A549 (cell line): ENCODE results near the gene TIGD6. TPM values are rescaled to one million over a fixed set of nuclear protein-coding genes. Genes with fewer than 3 reads are reported as not detected.

ENCODE experiments used
- ATAC-seq, 2 experiments: fragments of 200-7000 bp in 1 of 2; fragments of >200 bp in 1 of 2; cut with Nextera tagmentation in 1 of 2; cut with Tn5 transposase in 1 of 2; 3 replicates each; pipeline versions ENCODE4 v1.8.0 to v1.9.1; 2018 to 2020; ENCODE audit warnings: mild to moderate bottlenecking in 1 of 2, moderate library complexity in 1 of 2
- CTCF ChIA-PET: fragments of 300-600 bp; sonication (Branson Sonifier 250); formaldehyde crosslinking; extraction: SDS; loops from one replicate; lab custom pipeline; 2021; ENCODE audit warnings: antibody characterized with exemption, inconsistent platforms; lab: Yijun Ruan, JAX
- POLR2A ChIA-PET: fragments of 350-600 bp; formaldehyde crosslinking; extraction: SDS; loops from one replicate; lab custom pipeline; 2021; ENCODE audit warnings: antibody characterized with exemption, inconsistent platforms; lab: Yijun Ruan, JAX
- DNase-seq, 2 experiments: peaks; one replicate each; pipeline versions ENCODE4 v3.0.0 to v3.0.0-alpha.2; 2011 to 2016; ENCODE audit warnings: low read depth in 1 of 2, low spot score in 1 of 2
- FAIRE-seq: peaks from 2 replicates; lab custom pipeline; 2011; peaks lifted over from hg19 to GRCh38; lab: Jason Lieb, UNC
- H3K27ac ChIP-seq, 2 experiments: fragments of >200 bp; sonication (Bioruptor Twin); formaldehyde crosslinking; 3 replicates each; pipeline ENCODE4 v1.5.1; 2016 to 2017
- H3K4me1 ChIP-seq: fragments of >200 bp; sonication (Bioruptor Twin); formaldehyde crosslinking; 3 replicates; pipeline ENCODE4 v1.6.1; 2016
- H3K4me2 ChIP-seq: fragments of >200 bp; sonication (Bioruptor Twin); formaldehyde crosslinking; 3 replicates; pipeline ENCODE4 v1.6.1; 2016
- H3K4me3 ChIP-seq: fragments of >200 bp; sonication (Bioruptor Twin); formaldehyde crosslinking; 3 replicates; pipeline ENCODE4 v1.5.1; 2016
- H3K9me3 ChIP-seq: fragments of >200 bp; sonication (Bioruptor Twin); formaldehyde crosslinking; 3 replicates; pipeline ENCODE4 v1.6.1; 2016
- BCL3 ChIP-seq: fragments of >200 bp; sonication (Bioruptor Twin); formaldehyde crosslinking; IDR thresholded peaks from 3 replicates; pipeline ENCODE4 v1.6.1; 2016
- BHLHE40 ChIP-seq: IDR thresholded peaks from 2 replicates; pipeline ENCODE4 v1.6.1; 2012; ENCODE audit warnings: low read depth, low read length, inconsistent platforms
- CBX2 ChIP-seq: fragments of 200-600 bp; sonication (generic); IDR thresholded peaks from 2 replicates; pipeline ENCODE4 v1.6.1; 2016; ENCODE audit warnings: low read depth, mild to moderate bottlenecking, borderline replicate concordance
- CBX8 ChIP-seq: fragments of 200-600 bp; sonication (generic); IDR thresholded peaks from 2 replicates; pipeline ENCODE4 v1.6.1; 2016
- E2F6 ChIP-seq: IDR thresholded peaks from 2 replicates; pipeline ENCODE4 v1.6.1; 2012; ENCODE audit warnings: low read depth, borderline replicate concordance
- EHF ChIP-seq: fragments of 250-450 bp; sonication (Bioruptor Pico); IDR thresholded peaks from 2 replicates; pipeline ENCODE4 v1.5.0; 2020; ENCODE audit warnings: mild to moderate bottlenecking
- EHMT2 ChIP-seq: fragments of 200-600 bp; sonication (generic); IDR thresholded peaks from 2 replicates; pipeline ENCODE4 v1.6.1; 2016; ENCODE audit warnings: antibody characterized with exemption, low read depth, mild to moderate bottlenecking, moderate library complexity
- FOSB ChIP-seq: fragments of 250-450 bp; sonication (Bioruptor Pico); IDR thresholded peaks from 2 replicates; pipeline ENCODE4 v1.5.0; 2020; ENCODE audit warnings: mild to moderate bottlenecking, moderate library complexity
- FOXS1 ChIP-seq: fragments of 250-450 bp; sonication (Bioruptor Pico); IDR thresholded peaks from 2 replicates; pipeline ENCODE4 v1.5.0; 2020; ENCODE audit warnings: mild to moderate bottlenecking, moderate library complexity
- HOXA7 ChIP-seq: fragments of 250-450 bp; sonication (Bioruptor Pico); IDR thresholded peaks from 2 replicates; pipeline ENCODE4 v1.5.0; 2020; ENCODE audit warnings: mild to moderate bottlenecking, moderate library complexity
- KDM1A ChIP-seq: fragments of 200-600 bp; sonication (generic); IDR thresholded peaks from 2 replicates; pipeline ENCODE4 v1.6.1; 2016; ENCODE audit warnings: low read depth, mild to moderate bottlenecking
- MAZ ChIP-seq: fragments of 150-350 bp; IDR thresholded peaks from 2 replicates; pipeline ENCODE4 v1.6.1; 2014; ENCODE audit warnings: antibody characterized with exemption, low read depth, low read length, borderline replicate concordance
- MYC ChIP-seq: IDR thresholded peaks from 2 replicates; pipeline ENCODE4 v1.6.1; 2012; ENCODE audit warnings: mild to moderate bottlenecking, inconsistent platforms, low read length, improper control_type of control experiment, borderline replicate concordance
- NR3C1 ChIP-seq: fragments of >200 bp; sonication (Bioruptor Twin); formaldehyde crosslinking; IDR thresholded peaks from 3 replicates; pipeline ENCODE4 v1.6.1; 2017
- POLR2A ChIP-seq: IDR thresholded peaks from 2 replicates; pipeline ENCODE4 v1.6.1; 2012; ENCODE audit warnings: mild to moderate bottlenecking, low read length
- POLR2AphosphoS2 ChIP-seq: conservative IDR thresholded peaks from 2 replicates; pipeline ENCODE4 v1.6.1; 2012; ENCODE audit warnings: low read length, improper control_type of control experiment, inconsistent platforms
- RCOR1 ChIP-seq: fragments of 150-350 bp; IDR thresholded peaks from 2 replicates; pipeline ENCODE4 v1.6.1; 2014; ENCODE audit warnings: antibody characterized with exemption, low read length, low read depth
- RFX5 ChIP-seq: fragments of 450-650 bp; IDR thresholded peaks from 2 replicates; pipeline ENCODE4 v1.7.1; 2014; ENCODE audit warnings: antibody characterized with exemption, mild to moderate bottlenecking, moderate library complexity
- USF2 ChIP-seq: fragments of 450-650 bp; IDR thresholded peaks from 2 replicates; pipeline ENCODE4 v1.6.1; 2014; ENCODE audit warnings: antibody characterized with exemption
- ZC3H11A ChIP-seq: fragments of 450-650 bp; IDR thresholded peaks from 2 replicates; pipeline ENCODE4 v1.6.1; 2014; ENCODE audit warnings: antibody characterized with exemption, mild to moderate bottlenecking
- WGBS: methylation state at CpG from one replicate; pipeline ENCODE4 v1.1.6; 2017; ENCODE audit errors: missing lambda C conversion rate; 5-methylcytosine and 5-hydroxymethylcytosine counted together
- polyA plus RNA-seq, 4 experiments: library from polyadenylated mRNA; depleted of rRNA in 3 of 4; stranded (reverse); fragments of >200 nt; fragmentation: RNase III in 1 of 4; extraction: RNeasy Plus Mini Kit Qiagen cat#74134 plus additional on column Dnase treatment in 1 of 4; gene quantifications; 2 replicates in 3 of 4; 3 replicates in 1 of 4; pipeline ENCODE4 v1.2.3, GENCODE V29; 2011 to 2017
- TF ChIP-seq, protein P1 (sequence below): fragments of 250-450 bp; sonication (Bioruptor Pico); IDR thresholded peaks from 2 replicates; pipeline ENCODE4 v1.5.0; 2020; ENCODE audit warnings: low read depth, mild to moderate bottlenecking, moderate library complexity
- TF ChIP-seq, protein P2 (sequence below): fragments of 150-350 bp; IDR thresholded peaks from 2 replicates; pipeline ENCODE4 v1.6.1; 2014; ENCODE audit warnings: low read depth, mild to moderate bottlenecking, low read length

TIGD6 gene
- polyA plus RNA-seq, 2 of the 4 experiments (the other 2 are of a cell fraction): 4.3 to 7.3 TPM

DNA sequence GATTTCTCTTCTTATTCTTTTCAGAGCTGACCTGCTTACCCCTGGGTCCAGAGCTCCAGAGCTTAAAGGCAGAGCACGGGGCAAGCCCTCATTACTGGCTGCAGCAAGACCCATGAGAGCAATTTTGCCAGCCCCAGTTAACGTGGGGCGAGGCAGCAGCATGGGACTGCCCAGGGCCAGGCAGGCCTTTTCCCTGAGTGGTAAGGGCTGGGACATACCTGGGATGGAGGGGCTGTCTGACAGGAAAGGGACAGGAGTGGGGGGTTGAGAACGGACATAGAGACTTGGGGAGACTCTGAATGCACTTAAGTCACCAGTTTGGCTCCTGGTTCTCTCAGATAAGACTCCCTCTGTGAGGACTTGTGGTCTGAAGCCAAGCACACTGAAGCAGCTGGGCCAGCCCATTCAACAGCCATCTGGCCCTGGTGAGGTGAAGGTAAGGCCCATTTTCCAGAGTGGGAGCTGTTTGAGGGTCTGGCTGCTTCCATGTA lies 26.3 kb upstream of the TIGD6 start:
- Histone ChIP-seq H3K4me1 (peaks cover 9% of the 10 kb centered on the region), H3K4me2 (no peak overlapping the region), H3K4me3 (no peak overlapping the region), H3K27ac (no peak overlapping the region), H3K9me3 (no peaks in the 10 kb centered on the region)
- POLR2A ChIA-PET: no interaction called here
- 98% methylated on average over 4 of the region's 4 CpGs for WGBS
- DNase-seq (no peak), ATAC-seq (no peak; a peak in 1 of 6 replicates), FAIRE-seq (no peak)
- CTCF ChIA-PET: interaction anchor here (0.6 to 1.4 kb wide), 5 partner anchors 10 to 354 kb away, joined by 3 read pairs; no protein-coding TSS in a partner anchor
- TF ChIP-seq NR3C1: no peak
- TF ChIP-seq ZC3H11A: no peak
- TF ChIP-seq BCL3: no peak
- TF ChIP-seq E2F6: no peak
- no peak for TF ChIP-seq USF2

DNA sequence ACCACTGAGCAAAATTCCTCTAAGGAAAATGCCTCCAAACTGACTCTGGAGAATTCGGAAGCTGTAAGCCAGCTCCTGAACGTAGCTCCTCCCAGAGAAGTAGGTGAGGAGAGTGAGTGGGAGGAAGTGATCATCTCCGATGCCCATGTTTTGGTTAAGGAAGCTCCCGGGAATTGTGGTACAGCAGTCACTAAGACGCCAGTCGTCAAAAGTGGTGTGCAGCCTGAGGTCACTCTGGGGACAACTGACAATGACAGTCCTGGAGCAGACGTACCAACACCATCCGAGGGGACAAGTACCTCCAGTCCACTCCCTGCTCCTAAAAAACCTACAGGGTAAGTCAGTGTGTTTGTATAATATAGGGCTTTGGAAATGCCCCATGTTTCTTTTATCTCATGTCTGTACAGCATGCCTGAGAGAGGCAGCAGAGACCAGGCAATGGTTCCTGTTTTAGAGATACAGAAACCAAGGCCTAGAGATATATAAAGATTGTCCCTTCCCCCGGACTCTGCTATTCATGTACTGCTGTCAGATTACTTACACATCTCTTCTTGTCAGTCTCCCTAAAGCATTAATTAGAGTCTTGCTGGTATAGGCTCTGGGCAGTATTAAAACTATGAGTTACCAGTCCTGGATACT lies 24.0 kb upstream of the TIGD6 start:
- H3K4me1 ChIP-seq: peaks cover 16% of the 10 kb centered on the region
- WGBS: 90% methylated on average over 9 of the region's 9 CpGs
- H3K4me3 ChIP-seq: no peak overlapping the region
- POLR2A ChIA-PET: no interaction called here
- FAIRE-seq (no peak), DNase-seq (no peak), ATAC-seq (no peak)
- no peak overlapping the region for H3K27ac ChIP-seq
- CTCF ChIA-PET: interaction anchor here (0.6 to 1.2 kb wide), 4 partner anchors 10 to 18 kb away, joined by 3 to 4 read pairs (median 3); no protein-coding TSS in a partner anchor
- TF ChIP-seq NR3C1 (no peak), BCL3 (no peak), FOXS1 (CRISPR knock-in tag) (no peak), RFX5 (no peak), POLR2AphosphoS2 (no peak), CBX2 (no peak), EHMT2 (no peak), HOXA7 (CRISPR knock-in tag) (no peak), CBX8 (no peak), MYC (no peak), MAZ (no peak), FOSB (CRISPR knock-in tag) (no peak), RCOR1 (no peak), BHLHE40 (no peak), EHF (CRISPR knock-in tag) (no peak), POLR2A (no peak), KDM1A (no peak)
- TF ChIP-seq, protein P1, sequence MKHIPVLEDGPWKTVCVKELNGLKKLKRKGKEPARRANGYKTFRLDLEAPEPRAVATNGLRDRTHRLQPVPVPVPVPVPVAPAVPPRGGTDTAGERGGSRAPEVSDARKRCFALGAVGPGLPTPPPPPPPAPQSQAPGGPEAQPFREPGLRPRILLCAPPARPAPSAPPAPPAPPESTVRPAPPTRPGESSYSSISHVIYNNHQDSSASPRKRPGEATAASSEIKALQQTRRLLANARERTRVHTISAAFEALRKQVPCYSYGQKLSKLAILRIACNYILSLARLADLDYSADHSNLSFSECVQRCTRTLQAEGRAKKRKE (CRISPR knock-in tag): no peak
- TF ChIP-seq, protein P2, sequence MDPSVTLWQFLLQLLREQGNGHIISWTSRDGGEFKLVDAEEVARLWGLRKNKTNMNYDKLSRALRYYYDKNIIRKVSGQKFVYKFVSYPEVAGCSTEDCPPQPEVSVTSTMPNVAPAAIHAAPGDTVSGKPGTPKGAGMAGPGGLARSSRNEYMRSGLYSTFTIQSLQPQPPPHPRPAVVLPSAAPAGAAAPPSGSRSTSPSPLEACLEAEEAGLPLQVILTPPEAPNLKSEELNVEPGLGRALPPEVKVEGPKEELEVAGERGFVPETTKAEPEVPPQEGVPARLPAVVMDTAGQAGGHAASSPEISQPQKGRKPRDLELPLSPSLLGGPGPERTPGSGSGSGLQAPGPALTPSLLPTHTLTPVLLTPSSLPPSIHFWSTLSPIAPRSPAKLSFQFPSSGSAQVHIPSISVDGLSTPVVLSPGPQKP: no peak
- H3K4me2 ChIP-seq: no peak overlapping the region
- H3K9me3 ChIP-seq: no peaks in the 10 kb centered on the region
